Activated T-cell treated with anti-CD3 and anti-CD28 coated beads for 48 hours (primary cell): Measurements from ENCODE around the gene FSTL5.

Experiments
- DNase-seq: peaks from one replicate; pipeline ENCODE4 v3.0.0-alpha.2; 2020; ENCODE audit warnings: low read depth

FSTL5 gene

DNA sequence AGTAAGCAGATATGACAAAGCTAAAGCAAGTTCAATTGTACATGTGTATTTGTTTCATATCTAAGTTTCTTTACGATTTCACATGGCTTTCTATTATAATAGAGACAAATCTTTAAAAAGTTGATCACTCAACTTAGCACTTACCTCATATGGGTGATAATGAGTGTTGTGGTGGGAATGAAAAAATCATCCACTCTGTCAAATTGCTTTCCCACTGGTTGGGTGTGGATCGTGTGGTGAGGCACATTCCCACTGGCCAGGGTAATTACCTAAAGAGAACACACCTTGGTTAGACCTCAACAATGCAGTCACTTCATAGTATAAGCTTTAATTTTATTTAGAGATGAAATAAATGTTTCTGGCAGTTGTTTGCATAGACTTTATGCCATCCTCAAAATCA lies 708.9 kb downstream of the FSTL5 start:
- DNase-seq, result no peak

DNA sequence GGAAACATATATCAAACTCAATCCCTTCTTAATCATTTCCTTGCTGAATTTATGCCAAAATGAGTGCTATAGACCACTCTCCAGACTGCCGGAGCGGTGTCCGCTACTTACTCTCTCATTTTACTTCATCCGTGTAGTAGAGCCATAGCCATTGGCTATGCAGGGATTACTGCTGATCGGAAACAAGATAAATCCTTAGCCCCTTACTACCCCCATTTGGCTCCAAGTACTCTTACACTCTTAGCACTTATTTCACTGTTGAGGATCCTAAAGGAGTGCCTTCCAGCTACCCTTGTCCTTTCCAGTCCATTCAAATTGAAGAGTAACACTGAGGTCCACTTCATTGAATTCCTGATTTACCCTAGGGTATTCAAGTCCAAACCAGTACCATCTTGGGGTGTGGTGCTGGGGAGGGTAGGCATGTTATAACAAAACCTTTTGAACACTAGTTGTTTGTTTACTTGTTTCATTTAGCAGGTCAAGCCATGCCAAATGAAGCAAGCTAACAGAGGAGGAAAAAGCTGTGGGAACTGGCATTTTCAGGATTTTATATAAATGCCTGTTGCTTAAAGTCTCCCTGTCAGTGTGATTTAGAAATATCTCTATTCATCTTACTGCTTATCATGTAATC lies 715.1 kb downstream of the FSTL5 start:
- DNase-seq, result no peak

DNA sequence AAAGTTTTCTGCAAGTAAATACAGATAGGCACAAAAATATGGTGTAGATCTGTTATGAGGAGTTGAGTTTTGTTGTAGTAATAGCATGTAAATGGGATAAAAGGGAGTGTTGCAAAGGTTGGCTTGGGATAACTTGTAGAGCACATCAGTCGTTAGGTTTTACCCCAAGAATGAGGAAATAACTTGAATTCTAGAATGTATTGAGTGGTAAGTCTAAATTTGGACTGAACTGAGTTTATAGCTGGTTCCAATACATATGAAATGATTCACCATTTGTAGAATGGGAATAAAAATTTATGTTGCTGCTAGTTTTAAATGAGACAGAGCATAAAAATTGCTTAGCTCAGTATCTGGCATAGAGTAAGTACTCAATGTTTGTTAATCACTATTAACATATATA lies 719.2 kb downstream of the FSTL5 start:
- no peak for DNase-seq

DNA sequence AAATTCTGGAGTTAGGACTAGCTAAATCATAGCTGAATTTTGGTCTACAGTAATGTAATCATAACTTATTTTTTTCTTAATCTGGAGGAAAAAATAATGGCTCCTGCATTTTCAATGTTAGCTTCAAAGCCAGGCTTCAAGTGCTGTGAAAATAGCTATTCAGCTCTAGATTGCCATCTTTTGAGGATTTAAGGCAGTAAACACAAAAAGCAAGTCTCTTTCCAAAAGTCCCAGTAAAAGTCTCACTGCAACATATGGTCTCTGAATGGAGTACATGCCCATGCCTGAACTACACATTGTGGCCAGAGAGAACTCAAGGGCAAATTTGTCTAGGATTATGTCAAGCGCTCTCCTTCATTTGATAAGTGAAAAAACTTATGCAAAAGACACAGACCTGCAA lies 720.9 kb downstream of the FSTL5 start:
- no peak for DNase-seq

DNA sequence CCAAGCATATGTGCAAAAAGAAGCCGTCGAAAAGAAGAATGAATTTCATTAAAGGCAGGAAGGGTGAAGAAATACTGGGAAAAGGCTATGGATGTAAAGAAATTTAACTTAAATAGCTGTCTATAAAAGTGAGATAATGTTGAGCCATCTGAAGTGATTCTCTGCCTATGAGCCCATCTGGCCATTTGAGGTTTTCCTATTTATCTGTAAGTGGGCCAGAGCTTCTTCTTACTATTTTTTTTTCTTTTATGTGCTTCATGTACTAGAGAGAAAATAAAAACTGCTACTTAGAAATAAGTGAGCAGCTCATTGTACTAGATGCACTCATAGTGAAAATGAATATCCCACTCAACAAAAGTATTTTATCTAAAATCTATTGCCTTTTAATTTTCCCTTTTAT lies 725.7 kb downstream of the FSTL5 start:
- DNase-seq, result no peak

GRCh38 chr4:161428180-161428965 lies 735.4 kb downstream of the FSTL5 start:
- DNase-seq, result no peak

DNA sequence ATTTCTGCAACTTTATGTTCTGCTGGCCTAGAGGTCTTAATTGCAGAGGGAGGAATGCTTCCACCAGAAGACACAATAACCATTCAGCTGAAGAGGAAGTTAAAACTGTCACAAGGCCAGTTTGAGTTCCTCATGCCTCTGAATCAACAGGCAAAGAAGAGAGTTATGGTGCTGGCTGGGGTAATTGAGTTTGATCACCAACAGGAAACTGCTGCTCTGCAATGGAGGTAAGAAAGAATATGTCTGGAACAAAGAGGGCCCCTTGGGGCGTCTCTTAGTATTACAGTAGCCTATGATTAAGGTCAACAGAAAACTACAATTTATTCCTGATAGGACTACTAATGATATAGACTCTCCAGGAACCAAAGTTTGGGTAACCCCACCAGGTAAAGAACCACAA lies 744.0 kb downstream of the FSTL5 start:
- DNase-seq, result no peak

GRCh38 chr4:161411901-161412300 lies 751.9 kb downstream of the FSTL5 start:
- no peak for DNase-seq

- no peak for DNase-seq
Measured at GRCh38 chr4:161404346-161405110, 759.3 kb downstream of the FSTL5 start.

DNA sequence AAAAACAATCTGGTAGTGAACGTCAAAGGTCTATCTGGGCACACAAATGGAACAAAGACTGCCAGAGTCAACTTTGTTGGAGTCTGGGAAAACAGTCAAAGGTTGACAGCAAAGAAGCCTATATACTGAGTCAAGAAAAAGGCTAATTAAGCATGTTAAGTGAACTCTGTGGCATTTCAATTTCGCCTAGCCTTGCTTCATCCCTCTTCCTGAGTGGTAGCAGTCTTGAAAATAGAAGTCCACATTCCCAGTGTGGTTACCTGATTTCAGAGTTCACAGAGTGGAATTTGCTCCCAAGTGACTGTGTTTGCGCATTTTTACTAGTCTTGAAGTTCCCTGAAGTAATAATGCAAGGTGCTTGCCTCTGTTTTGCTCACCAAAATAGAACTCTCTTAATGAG lies 760.0 kb downstream of the FSTL5 start:
- no peak for DNase-seq

DNA sequence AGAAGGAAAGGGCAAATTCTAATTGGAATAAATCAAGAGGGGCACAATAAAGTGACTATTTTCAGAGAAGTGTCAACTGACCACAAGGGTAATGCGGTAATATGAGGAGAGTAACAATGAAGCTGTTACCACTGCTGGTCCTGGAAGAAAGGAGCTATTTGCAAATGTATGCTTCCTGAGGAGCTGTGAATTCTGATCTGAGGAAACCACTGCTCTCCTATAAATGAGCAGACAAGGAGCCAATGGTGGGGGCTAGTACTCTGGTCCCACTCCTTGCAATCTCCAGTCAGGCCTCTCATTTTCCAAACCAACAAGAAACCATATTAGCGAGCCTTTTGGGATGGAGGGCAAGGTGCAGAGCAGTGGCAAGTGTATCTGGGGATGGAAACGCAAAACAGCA lies 770.2 kb downstream of the FSTL5 start:
- DNase-seq, result no peak

DNA sequence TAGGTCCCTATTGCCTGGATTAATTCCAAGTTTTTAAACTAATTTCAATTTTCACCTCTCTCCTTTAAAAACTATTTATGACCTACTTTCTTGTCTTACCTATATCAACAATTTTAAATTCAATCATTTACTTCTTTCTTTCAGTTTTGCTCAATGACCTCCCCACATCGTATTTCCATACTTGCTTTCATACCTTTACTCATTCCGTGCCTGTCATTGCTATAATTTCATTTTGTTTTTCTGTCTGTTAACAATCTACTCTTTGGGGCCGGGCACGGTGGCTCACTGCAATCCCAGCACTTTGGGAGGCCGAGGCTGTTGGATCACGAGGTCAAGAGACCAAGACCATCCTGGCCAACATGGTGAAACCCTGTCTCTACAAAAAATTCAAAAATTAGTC lies 781.1 kb downstream of the FSTL5 start:
- no peak for DNase-seq

DNA sequence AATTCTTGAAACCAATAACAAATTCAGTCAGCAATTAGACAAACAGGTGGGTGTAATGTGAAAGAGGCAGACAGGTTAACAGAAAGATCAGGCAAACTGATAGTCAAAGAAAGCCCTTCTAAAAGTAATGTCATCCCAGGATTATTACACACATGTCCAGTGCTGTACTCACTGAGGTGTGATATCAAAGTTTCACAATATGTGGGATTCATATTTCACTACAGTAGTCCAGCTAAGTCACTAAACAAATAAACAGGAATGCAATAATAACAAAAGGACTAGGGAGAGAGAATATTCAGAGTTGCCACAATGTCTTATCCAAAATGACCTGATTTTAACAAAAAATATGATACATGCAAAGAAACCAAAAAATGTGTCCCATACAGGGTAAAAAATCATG lies 787.5 kb downstream of the FSTL5 start:
- no peak for DNase-seq

DNA sequence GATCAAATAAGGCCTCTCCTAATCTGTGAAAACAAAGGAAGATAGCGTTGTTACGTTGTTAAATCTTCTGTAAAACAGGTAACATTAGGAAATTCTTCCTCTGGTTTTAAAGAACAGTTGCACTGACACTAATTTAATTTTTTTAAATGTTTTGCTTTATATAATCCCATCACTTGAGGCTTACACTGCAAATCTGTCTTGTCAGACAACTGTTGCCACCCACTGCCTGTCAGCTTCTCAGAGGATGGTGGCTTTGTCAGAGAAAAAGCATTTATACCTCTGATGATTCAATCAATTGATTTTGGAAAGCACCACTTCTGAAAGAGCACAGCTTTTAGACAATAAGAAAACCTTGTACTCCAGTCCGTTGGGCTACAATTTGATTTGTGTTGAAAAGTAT lies 799.1 kb downstream of the FSTL5 start:
- DNase-seq, result no peak

DNA sequence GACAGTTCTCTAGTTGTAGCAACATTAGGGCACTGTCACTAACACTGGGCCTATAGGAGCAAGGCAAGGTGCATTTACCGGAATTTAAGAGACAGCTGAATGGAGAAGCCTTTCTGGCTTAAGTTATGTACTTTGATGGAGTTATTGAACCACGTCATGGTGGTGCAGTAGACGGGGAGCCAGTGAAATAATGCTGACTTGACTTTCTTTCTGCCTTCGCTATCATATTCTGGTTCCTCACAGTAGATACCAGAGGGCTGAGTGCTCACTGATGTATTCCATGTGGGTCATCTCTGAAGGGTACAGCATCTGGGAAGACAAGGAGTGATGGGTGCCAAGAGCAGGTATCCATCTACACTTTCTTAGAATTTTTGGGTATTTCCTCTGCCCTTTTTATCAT lies 802.8 kb downstream of the FSTL5 start:
- DNase-seq, result no peak

- DNase-seq, result no peak
Measured at GRCh38 chr4:161359491-161359890, 804.3 kb downstream of the FSTL5 start.

DNA sequence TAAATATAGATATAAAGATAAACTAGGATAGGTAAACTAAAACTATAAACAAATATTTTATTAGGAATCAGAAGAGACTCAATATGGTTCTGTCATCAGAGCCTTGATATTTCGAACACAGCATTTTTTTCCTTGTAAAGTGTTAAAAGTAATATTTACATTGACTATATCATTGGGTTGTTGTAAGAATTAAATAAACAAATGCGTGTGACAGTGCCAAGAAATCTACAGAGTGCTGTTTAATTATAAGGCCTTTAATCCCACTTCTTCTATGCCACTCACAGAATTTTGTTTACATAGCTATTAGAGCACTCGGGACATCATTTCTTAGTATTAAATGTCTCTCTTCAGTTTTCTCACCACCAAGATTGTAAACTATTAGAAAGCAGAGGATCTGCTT lies 807.4 kb downstream of the FSTL5 start:
- DNase-seq, result no peak

DNA sequence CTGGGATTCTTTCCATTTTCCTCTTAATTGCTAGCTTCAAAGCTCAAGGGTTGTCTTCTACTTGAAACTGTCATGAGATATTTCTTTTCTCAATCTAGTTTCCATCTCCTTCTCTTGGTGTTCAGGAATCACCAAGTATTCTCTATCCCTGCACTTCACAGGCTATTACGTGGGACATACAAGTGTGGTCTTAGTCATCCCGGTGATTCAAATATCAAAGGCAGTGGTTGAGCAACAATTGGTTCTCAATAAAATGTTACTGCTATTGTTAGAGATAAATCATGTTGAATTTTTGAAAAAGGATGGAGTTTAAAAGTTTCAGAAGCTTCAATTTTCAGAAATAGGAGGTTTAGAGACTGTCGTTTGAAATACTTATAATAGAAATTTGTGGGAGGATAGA lies 812.9 kb downstream of the FSTL5 start:
- DNase-seq, result no peak

DNA sequence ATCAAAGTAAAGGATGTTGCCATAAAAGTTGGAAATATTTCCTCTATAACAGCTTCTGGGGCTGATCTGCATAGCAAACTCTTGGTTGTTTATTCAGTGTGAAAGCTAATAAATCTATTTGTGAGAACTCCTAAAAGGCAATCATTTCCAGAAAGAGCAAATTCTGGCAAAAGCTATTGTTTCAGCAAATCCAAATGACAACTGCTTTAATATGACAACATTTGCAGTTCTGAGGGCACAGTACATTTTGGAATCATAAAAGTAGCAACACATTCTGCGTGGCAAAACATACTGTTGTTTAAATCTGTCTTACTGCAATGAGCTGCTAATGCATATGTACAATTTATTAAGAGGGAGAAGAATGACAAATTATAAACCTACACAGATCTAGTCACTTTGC lies 818.1 kb downstream of the FSTL5 start:
- DNase-seq, result no peak

DNA sequence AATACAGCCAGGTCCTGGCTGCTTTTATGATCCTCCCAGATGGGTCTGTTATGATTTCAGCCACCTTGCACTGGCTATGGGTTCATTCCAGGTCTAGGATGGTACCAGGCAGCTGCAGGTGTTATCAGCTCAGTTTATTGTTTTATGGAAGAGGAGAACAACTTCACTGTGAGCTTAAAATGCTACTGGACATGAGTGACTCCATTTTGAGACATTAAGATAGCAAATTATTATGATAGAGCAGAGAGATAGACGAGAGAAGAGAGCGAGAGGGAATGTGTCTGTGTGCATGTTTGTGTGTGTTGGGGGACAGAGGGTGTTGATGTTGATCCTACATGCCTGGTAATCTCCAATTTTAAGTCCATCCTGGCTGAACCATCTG lies 820.2 kb downstream of the FSTL5 start:
- no peak for DNase-seq

DNA sequence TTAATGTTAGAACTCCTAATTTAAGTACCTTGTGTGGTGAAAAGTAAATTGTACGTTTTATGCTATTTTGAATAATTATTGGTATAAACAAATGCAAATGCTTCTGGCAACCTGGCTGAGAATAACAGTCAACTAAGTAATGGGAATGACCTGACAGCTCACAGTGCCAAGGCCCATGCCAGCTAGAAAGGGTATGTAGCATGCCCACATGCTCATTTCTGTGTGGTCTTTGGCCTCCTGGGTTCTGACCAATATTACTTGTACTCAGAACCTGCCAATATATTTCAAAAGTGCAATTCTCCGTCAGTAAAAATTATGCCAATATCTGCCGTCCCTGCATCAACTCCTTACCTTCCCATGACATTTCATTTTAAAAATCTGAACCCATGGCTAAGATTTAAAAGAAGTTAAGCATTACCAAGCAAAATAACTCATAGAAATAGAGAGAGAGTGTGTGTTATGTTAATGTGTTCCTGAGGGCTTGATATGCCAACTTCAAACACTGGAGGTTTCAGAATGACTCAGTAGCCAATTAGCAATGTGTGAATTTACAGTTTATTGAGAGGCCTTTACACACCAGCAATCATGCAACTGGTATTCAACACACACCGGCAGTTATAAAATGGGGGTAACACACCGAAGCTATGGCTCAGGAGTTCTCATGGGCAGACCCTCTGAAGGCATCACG lies 820.8 kb downstream of the FSTL5 start:
- no peak for DNase-seq

DNA sequence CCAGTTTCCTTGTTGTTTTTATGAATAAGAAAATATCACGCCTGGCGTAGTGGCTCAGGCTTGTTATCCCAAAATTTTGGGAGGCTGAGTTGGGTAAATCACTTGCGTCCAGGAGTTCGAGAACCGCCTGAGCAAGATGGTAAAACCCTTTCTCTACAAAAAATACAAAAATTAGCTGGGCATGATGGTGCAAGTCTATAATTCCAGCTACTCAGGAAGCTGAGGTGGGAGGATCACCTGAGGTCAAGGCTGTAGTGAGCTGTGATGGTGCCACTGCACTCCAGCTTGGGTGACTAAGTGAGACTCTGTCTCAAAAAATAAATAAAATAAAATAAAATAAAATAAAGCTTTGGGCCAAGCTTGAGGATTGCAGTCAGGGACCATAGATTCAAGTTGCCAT lies 827.2 kb downstream of the FSTL5 start:
- DNase-seq, result no peak
